ENCODE measurements around the gene SLC25A44. TPM values are rescaled to one million over a fixed set of nuclear protein-coding genes. Genes with fewer than 3 reads are reported as not detected.

SLC25A44 gene, protein sequence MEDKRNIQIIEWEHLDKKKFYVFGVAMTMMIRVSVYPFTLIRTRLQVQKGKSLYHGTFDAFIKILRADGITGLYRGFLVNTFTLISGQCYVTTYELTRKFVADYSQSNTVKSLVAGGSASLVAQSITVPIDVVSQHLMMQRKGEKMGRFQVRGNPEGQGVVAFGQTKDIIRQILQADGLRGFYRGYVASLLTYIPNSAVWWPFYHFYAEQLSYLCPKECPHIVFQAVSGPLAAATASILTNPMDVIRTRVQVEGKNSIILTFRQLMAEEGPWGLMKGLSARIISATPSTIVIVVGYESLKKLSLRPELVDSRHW
- 14.3 and 20.4 TPM in 2 replicates for total RNA-seq
- long read RNA-seq, transcript SLC25A44-201 (4 exons, 3,482 nt): major isoform, 5 of 7 reads
- long read RNA-seq, partial matches to known transcripts: 0 of 7 reads
- long read RNA-seq, other reads (novel, unspliced or antisense): 2 of 7 reads

DNA sequence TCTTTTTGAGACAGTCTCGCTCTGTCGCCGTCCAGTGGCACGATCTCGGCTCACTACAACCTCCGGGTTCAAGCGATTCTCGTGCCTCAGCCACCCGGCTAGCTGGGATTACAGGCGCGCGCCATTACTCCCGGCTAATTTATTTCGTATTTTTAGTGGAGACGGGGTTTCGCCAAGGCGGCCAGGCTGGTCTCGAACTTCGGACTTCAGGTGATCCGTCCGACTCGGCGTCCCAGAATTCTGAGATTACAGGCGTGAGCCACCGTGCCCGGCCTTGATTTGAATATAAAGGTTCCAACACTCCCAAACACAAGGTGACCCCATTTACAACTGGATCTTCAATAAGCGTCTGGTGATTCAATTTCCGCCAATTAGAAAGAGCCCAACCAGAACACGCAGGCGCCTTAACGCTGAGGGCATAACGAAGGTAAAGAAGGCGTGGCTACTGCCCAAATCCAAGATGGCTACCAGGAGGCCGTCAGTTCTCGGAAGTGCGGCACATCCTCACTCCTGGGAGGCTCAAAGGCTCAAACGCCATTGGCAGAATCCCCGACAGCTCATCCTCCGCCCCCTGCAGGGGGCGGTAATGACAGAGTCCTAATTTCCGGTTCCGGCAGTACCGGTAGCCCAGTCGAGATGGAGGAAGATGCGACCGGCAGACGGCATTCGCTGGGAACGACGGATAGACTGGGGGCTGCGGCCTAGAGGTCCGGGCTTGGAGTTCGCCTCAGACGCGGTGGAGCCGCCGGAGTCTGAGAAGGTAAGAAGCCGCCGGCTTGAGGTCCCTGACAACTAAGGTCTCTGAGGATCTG is at the start of gene SLC25A44:
SLC25A44 (plus strand) TSS at position 617 of the 812 bp plus-strand sequence. CDS start 5,744 bp downstream, outside the sequence.
- H3K27ac Mint-ChIP-seq: peak within 1 kb of the TSS; percentile 85
- TF ChIP-seq, protein P1, sequence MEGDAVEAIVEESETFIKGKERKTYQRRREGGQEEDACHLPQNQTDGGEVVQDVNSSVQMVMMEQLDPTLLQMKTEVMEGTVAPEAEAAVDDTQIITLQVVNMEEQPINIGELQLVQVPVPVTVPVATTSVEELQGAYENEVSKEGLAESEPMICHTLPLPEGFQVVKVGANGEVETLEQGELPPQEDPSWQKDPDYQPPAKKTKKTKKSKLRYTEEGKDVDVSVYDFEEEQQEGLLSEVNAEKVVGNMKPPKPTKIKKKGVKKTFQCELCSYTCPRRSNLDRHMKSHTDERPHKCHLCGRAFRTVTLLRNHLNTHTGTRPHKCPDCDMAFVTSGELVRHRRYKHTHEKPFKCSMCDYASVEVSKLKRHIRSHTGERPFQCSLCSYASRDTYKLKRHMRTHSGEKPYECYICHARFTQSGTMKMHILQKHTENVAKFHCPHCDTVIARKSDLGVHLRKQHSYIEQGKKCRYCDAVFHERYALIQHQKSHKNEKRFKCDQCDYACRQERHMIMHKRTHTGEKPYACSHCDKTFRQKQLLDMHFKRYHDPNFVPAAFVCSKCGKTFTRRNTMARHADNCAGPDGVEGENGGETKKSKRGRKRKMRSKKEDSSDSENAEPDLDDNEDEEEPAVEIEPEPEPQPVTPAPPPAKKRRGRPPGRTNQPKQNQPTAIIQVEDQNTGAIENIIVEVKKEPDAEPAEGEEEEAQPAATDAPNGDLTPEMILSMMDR (IDR thresholded peaks at IDR 0.05; ENCODE audit: unreplicated experiment): peak; percentile 63
- H3K4me3 Mint-ChIP-seq (ENCODE audit: low read depth): peak within 1 kb of the TSS; percentile 97
- peaks cover 10% of the 10 kb centered on the region for H3K4me1 Mint-ChIP-seq (ENCODE audit: low read depth)
- peak; percentile 86 for DNase-seq (ENCODE audit: low spot score, unreplicated experiment)
- H3K27me3 Mint-ChIP-seq: no peaks in the 10 kb centered on the region
- peaks cover 10% of the 10 kb centered on the region for H3K9me3 Mint-ChIP-seq (ENCODE audit: low read depth)
- peaks cover 5% of the 10 kb centered on the region for H3K36me3 Mint-ChIP-seq (ENCODE audit: insufficient read depth)

DNA sequence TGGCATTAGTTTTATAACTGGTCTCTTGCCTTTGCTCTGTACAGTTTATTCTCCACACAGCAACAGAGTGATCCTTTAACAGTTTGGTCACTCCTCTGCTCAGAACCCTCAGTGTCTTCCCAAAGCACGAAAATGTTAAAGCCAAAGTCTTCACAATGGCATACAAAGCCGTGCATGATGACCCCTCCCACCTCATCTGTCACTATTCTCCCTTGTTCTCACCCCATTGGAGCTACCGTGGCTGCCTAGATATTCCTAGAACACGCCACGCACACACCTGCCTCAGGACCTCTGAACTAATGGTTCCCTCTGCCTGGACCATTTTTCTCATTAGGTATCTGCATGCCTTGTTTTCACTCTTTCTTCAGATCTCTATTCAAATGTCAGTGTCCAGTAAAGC is 49.2 kb upstream of the SLC25A44 start:
- no peaks in the 10 kb centered on the region for H3K36me3 Mint-ChIP-seq (ENCODE audit: insufficient read depth)
- H3K27me3 Mint-ChIP-seq: peaks cover 12% of the 10 kb centered on the region
- peaks cover 10% of the 10 kb centered on the region for H3K4me1 Mint-ChIP-seq (ENCODE audit: low read depth)
- no peaks in the 10 kb centered on the region for H3K9me3 Mint-ChIP-seq (ENCODE audit: low read depth)
- H3K27ac Mint-ChIP-seq: no peak overlapping the region
- TF ChIP-seq, protein P1 (IDR thresholded peaks at IDR 0.05; ENCODE audit: unreplicated experiment): no peak
- DNase-seq (ENCODE audit: low spot score, unreplicated experiment): no peak
- no peak overlapping the region for H3K4me3 Mint-ChIP-seq (ENCODE audit: low read depth)

DNA sequence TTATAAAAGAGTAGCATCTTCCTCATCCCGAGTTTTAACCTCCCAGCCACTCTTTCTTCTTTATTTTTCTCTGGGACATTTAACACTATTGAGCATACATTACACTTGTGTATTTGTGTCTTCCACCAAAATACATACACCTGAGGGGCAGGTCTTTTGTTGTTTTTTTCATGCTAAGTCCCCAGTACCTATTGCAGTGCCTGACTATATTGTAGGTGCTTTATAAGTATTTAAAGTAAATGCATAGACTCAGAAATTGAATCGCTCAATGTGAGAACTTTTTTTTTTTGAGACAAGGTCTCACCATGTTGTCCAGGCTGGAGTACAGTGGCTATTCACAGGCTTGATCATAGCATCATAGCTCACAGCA is 48.3 kb upstream of the SLC25A44 start:
- no peak overlapping the region for H3K27ac Mint-ChIP-seq
- peaks cover 20% of the 10 kb centered on the region for H3K27me3 Mint-ChIP-seq
- H3K4me1 Mint-ChIP-seq (ENCODE audit: low read depth): peaks cover 12% of the 10 kb centered on the region
- no peak overlapping the region for H3K4me3 Mint-ChIP-seq (ENCODE audit: low read depth)
- H3K36me3 Mint-ChIP-seq (ENCODE audit: insufficient read depth): no peaks in the 10 kb centered on the region
- no peaks in the 10 kb centered on the region for H3K9me3 Mint-ChIP-seq (ENCODE audit: low read depth)
- DNase-seq (ENCODE audit: low spot score, unreplicated experiment): no peak
- TF ChIP-seq, protein P1 (IDR thresholded peaks at IDR 0.05; ENCODE audit: unreplicated experiment): no peak

DNA sequence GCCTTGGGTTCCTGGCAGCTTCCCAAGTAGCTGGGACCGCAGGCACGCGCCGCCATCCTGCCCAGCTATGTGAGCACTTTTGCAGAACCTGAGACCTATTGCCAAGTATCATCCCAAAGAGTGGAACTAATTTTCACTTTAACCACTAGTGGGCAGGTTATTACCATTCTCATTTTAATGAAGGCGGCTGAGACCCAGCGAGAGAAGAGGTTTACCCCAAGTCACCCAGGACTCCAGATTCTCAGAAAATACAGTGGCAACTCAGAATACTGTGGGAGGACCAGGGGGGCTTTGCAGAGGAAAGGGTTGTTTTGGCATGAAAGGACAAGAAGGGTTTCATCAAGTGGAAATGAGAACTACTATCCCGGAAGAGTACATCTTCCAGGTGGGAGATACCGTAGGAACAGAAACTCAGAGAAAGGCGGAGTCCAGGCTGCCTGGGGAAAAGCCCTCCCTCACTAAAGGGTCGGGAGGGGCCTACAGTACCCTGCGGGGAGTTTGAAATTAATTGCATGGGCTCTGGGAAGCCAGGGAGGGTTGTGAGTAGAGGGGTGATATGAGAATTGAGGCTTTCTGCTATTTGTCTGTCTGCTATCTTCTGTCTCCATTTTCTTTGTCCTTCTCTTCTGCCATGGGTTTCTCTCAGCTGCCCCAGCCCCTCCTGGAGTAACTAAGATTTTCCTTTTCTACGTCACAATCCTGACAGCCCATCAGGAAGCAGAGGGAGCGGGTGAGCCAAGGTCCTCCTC is 47.7 kb upstream of the SLC25A44 start:
- Mint-ChIP-seq H3K4me3 (ENCODE audit: low read depth) (peak overlapping the region; percentile 55), H3K4me1 (ENCODE audit: low read depth) (peaks cover 12% of the 10 kb centered on the region), H3K9me3 (ENCODE audit: low read depth) (no peaks in the 10 kb centered on the region), H3K27me3 (peaks cover 21% of the 10 kb centered on the region), H3K36me3 (ENCODE audit: insufficient read depth) (no peaks in the 10 kb centered on the region), H3K27ac (peak overlapping the region; percentile 92)
- no peak for DNase-seq (ENCODE audit: low spot score, unreplicated experiment)
- TF ChIP-seq, protein P1 (IDR thresholded peaks at IDR 0.05; ENCODE audit: unreplicated experiment): peak; percentile 62

Measured in progenitor cell of endocrine pancreas (in vitro differentiated cells).